K562 (cell line): ENCODE data around the gene GFOD1. TPM values are rescaled to one million over a fixed set of nuclear protein-coding genes. Genes with fewer than 3 reads are reported as not detected.

Experiments
- ATAC-seq: fragments of 200-7000 bp; cut with Tn5 transposase; 3 replicates; pipeline ENCODE4 v1.9.1; 2020; ENCODE audit warnings: moderate library complexity
- BruUV-seq: library from RNA; stranded (reverse); fragments of 400-500 nt; replicated peaks from 2 replicates; lab custom pipeline; 2021; lab: Mats Ljungman, UMichigan
- CTCF ChIA-PET: fragments of 300-600 bp; formaldehyde crosslinking; extraction: SDS; loops from one replicate; lab custom pipeline; 2021; ENCODE audit warnings: low intra/inter-chr PET ratio; lab: Yijun Ruan, JAX
- POLR2A ChIA-PET: fragments of 300-600, 350-650 bp; sonication (Branson Sonifier 250); formaldehyde crosslinking; extraction: SDS; loops from one replicate; lab custom pipeline; 2021; ENCODE audit warnings: antibody characterized with exemption, inconsistent platforms; lab: Yijun Ruan, JAX
- DNase-seq, 4 experiments: peaks; one replicate each; pipeline versions ENCODE4 v3.0.0 to v3.0.0-alpha.2; 2011 to 2018; ENCODE audit warnings: low spot score in 3 of 4, mixed read lengths in 3 of 4; ENCODE audit errors: extremely low read depth in 1 of 4
- FAIRE-seq: peaks from 2 replicates; lab custom pipeline; 2011; peaks lifted over from hg19 to GRCh38; lab: Jason Lieb, UNC
- H2AFZ ChIP-seq: 2 replicates; pipeline ENCODE4 v1.6.0; 2011; ENCODE audit warnings: low read depth, low read length, control low read depth, inconsistent platforms
- H3K27ac ChIP-seq: fragments of 200-600 bp; 3 replicates; pipeline ENCODE4 v1.8.0; 2011; ENCODE audit warnings: low read depth, mild to moderate bottlenecking, control low read depth, inconsistent platforms, low read length, moderate library complexity, mixed read lengths; ENCODE audit errors: extremely low read depth
- H3K27me3 ChIP-seq, 2 experiments: fragments of 300-600 bp in 1 of 2; 2 replicates in 1 of 2; 3 replicates in 1 of 2; pipeline versions ENCODE4 v1.6.0 to v1.8.0; 2011; ENCODE audit warnings: inconsistent platforms in 2 of 2, low read length in 2 of 2, mild to moderate bottlenecking in 1 of 2, mixed read lengths in 1 of 2, moderate library complexity in 1 of 2; ENCODE audit not compliant: control insufficient read depth in 2 of 2, insufficient read depth in 2 of 2
- H3K36me3 ChIP-seq: fragments of 300-600 bp; 3 replicates; pipeline ENCODE4 v1.8.0; 2011; ENCODE audit warnings: mild to moderate bottlenecking, low read length, inconsistent platforms; ENCODE audit not compliant: control insufficient read depth, insufficient read depth
- H3K4me1 ChIP-seq, 2 experiments: fragments of 200-600 bp in 1 of 2; replicated peaks in 1 of 2; 2 replicates in 1 of 2; 3 replicates in 1 of 2; pipeline versions ENCODE4 v1.5.1 to v1.8.0; 2011; ENCODE audit warnings: inconsistent platforms in 2 of 2, low read length in 2 of 2, mild to moderate bottlenecking in 1 of 2, mixed read lengths in 1 of 2, moderate library complexity in 1 of 2; ENCODE audit not compliant: control insufficient read depth in 2 of 2, insufficient read depth in 2 of 2
- H3K4me2 ChIP-seq: 2 replicates; pipeline ENCODE4 v1.6.1; 2011; ENCODE audit warnings: low read length, control low read depth, inconsistent platforms, mixed read lengths; ENCODE audit not compliant: insufficient read depth
- H3K4me3 ChIP-seq: fragments of 200-600 bp; sonication (generic), shearing (Covaris generic); 2 replicates; pipeline ENCODE4 v1.5.1; 2016; ENCODE audit warnings: control low read depth, inconsistent platforms
- H3K79me2 ChIP-seq: fragments of 200-600 bp; 3 replicates; pipeline ENCODE4 v1.8.0; 2011; ENCODE audit warnings: low read length, inconsistent platforms; ENCODE audit not compliant: control insufficient read depth, insufficient read depth
- H3K9ac ChIP-seq, 2 experiments: 2 replicates each; pipeline versions ENCODE4 v1.6.0 to v1.6.1; 2011; ENCODE audit warnings: low read depth in 2 of 2, low read length in 2 of 2, control low read depth in 1 of 2, inconsistent platforms in 1 of 2, mild to moderate bottlenecking in 1 of 2, mixed read lengths in 1 of 2; ENCODE audit not compliant: insufficient read depth in 1 of 2
- H3K9me1 ChIP-seq: one replicate; pipeline ENCODE4 v1.6.0; 2011; ENCODE audit warnings: inconsistent platforms, mild to moderate bottlenecking, low read length, moderate library complexity; ENCODE audit not compliant: control insufficient read depth, insufficient read depth
- H3K9me3 ChIP-seq: replicated peaks from 2 replicates; pipeline ENCODE4 v1.5.1; 2011; ENCODE audit warnings: low read depth, low read length, inconsistent platforms; ENCODE audit not compliant: control insufficient read depth, insufficient read depth
- H4K20me1 ChIP-seq: replicated peaks from 2 replicates; pipeline ENCODE4 v1.6.1; 2011; ENCODE audit warnings: low read length, inconsistent platforms, mixed read lengths; ENCODE audit not compliant: control insufficient read depth, insufficient read depth
- CREM ChIP-seq: IDR thresholded peaks from 2 replicates; pipeline ENCODE4 v1.6.1; 2014; ENCODE audit warnings: antibody characterized with exemption, low read depth
- DDX20 ChIP-seq: fragments of 450-650 bp; IDR thresholded peaks from 2 replicates; pipeline ENCODE4 v1.6.1; 2016; ENCODE audit warnings: missing genetic modification characterization, low read depth, mild to moderate bottlenecking, missing compliant biosample characterization, moderate library complexity
- HNRNPL ChIP-seq: fragments of 200-400 bp; formaldehyde crosslinking; IDR thresholded peaks from 2 replicates; pipeline ENCODE4 v1.6.1; 2017; ENCODE audit warnings: low read depth, mild to moderate bottlenecking, low read length
- HNRNPUL1 ChIP-seq: fragments of 200-400 bp; formaldehyde crosslinking; IDR thresholded peaks from 2 replicates; pipeline ENCODE4 v1.6.1; 2017; ENCODE audit warnings: low read length
- KLF13 ChIP-seq: fragments of 450-650 bp; IDR thresholded peaks from 2 replicates; pipeline ENCODE4 v1.6.1; 2016; ENCODE audit warnings: missing genetic modification characterization, low read depth, mild to moderate bottlenecking, missing compliant biosample characterization, moderate library complexity, borderline replicate concordance
- MED1 ChIP-seq: sonication (generic); formaldehyde crosslinking; IDR thresholded peaks from 2 replicates; pipeline ENCODE4 v1.8.1; 2023; ENCODE audit warnings: missing genetic modification reagents, borderline replicate concordance
- SRSF9 ChIP-seq: fragments of 200-400 bp; formaldehyde crosslinking; IDR thresholded peaks from 2 replicates; pipeline ENCODE4 v1.6.1; 2017; ENCODE audit warnings: low read depth, low read length, borderline replicate concordance
- TCF7 ChIP-seq: sonication (generic); IDR thresholded peaks from 2 replicates; pipeline ENCODE4 v1.6.1; 2016; ENCODE audit warnings: antibody characterized with exemption, borderline replicate concordance
- TCF7L2 ChIP-seq: fragments of 150-350 bp; IDR thresholded peaks from 2 replicates; pipeline ENCODE4 v1.6.1; 2016; ENCODE audit warnings: low read depth, mild to moderate bottlenecking, low read length, moderate library complexity
- ZNF212 ChIP-seq: fragments of 450-650 bp; formaldehyde crosslinking; IDR thresholded peaks from 2 replicates; pipeline ENCODE4 v1.4.0; 2020; ENCODE audit warnings: mild to moderate bottlenecking
- ZNF76 ChIP-seq: fragments of 250-450 bp; sonication (Bioruptor Pico); IDR thresholded peaks from 2 replicates; pipeline ENCODE4 v1.4.0; 2020; ENCODE audit warnings: mild to moderate bottlenecking, moderate library complexity, borderline replicate concordance
- WGBS: fragments of 100-300 bp; shearing (Covaris generic); methylation state at CpG from one replicate; pipeline ENCODE4 v1.1.6; 2016; ENCODE audit warnings: low coverage, mixed read lengths; ENCODE audit not compliant: insufficient coverage; ENCODE audit errors: missing lambda C conversion rate; 5-methylcytosine and 5-hydroxymethylcytosine counted together
- in situ Hi-C: fragments of 300-500 bp; cut with MboI; formaldehyde crosslinking; loops from 4 replicates; pipeline ENCODE4 v1.15.0; 2018; ENCODE audit warnings: inconsistent platforms, mixed read lengths
- intact Hi-C: fragments of 100-400 bp; cut with micrococcal nuclease; formaldehyde crosslinking; loops from 2 replicates; pipeline ENCODE4 v1.14.2; 2022
- polyA plus RNA-seq, 8 experiments: library from polyadenylated mRNA; depleted of rRNA in 4 of 8; stranded (reverse) in 5 of 8; unstranded in 3 of 8; fragments of >200 nt; fragmentation: Nextera tagmentation in 2 of 8; fragmentation: Illumina TruSeq in 1 of 8; extraction: Ambion mirVana in 2 of 8; extraction: Trizol in 1 of 8; gene quantifications; 2 replicates each; pipeline versions ENCODE4 v1.2.1 to v1.2.3, GENCODE V29; 2011 to 2014; ENCODE audit warnings: inconsistent platforms in 1 of 8, missing spikeins in 1 of 8
- total RNA-seq, 7 experiments: library from RNA; depleted of rRNA in 6 of 7; stranded (reverse); fragments of >200 nt in 6 of 7; fragmentation: Illumina TruSeq in 2 of 7; extraction: Trizol in 2 of 7; gene quantifications; 2 replicates each; pipeline versions ENCODE4 v1.2.1 to v1.2.3, GENCODE V29; 2011 to 2021; ENCODE audit warnings: low replicate concordance in 1 of 7
- TF ChIP-seq, protein P1 (sequence below): sonication (generic); formaldehyde crosslinking; IDR thresholded peaks from 2 replicates; pipeline ENCODE4 v1.8.1; 2023; ENCODE audit warnings: mild to moderate bottlenecking, missing genetic modification reagents
- TF ChIP-seq, protein P2 (sequence below): fragments of 450-650 bp; IDR thresholded peaks from 2 replicates; pipeline ENCODE4 v1.6.1; 2018; ENCODE audit warnings: mild to moderate bottlenecking, low read depth; ENCODE audit not compliant: partially characterized antibody
- TF ChIP-seq, protein P3 (sequence below): fragments of 250-450 bp; sonication (Bioruptor Pico); IDR thresholded peaks from 2 replicates; pipeline ENCODE4 v1.4.0; 2020; ENCODE audit warnings: mild to moderate bottlenecking
- TF ChIP-seq, protein P4 (sequence below): fragments of 450-650 bp; IDR thresholded peaks from 2 replicates; pipeline ENCODE4 v1.6.1; 2017; ENCODE audit warnings: antibody characterized with exemption, mild to moderate bottlenecking

GFOD1 gene
- total and polyA plus RNA-seq, 9 of the 15 experiments (the other 6 are each of a cell fraction or from before 2014, with no cell fraction given): 3.8 to 12.0 (median 8.2) TPM

- POLR2A ChIA-PET: no interaction called here
Measured at GRCh38 chr6:13531956-13532355, 44.6 kb upstream of the GFOD1 start.

More at GRCh38 chr6:13531956-13532355, 44.6 kb upstream of the GFOD1 start:
- no peaks in the 10 kb centered on the region for H3K36me3 ChIP-seq
- no peak overlapping the region for H3K27ac ChIP-seq
- no peaks in the 10 kb centered on the region for H3K9me1 ChIP-seq
- in situ Hi-C loops: no loop called here
- H3K79me2 ChIP-seq: no peaks in the 10 kb centered on the region
- ATAC-seq: peak; percentile 37; the same call in 2 of the 3 replicates
- no peak overlapping the region for H2AFZ ChIP-seq
- intact Hi-C loops: no loop called here
- H3K4me2 ChIP-seq: no peak overlapping the region
- peaks cover 11 to 32% of the 10 kb centered on the region in 2 experiments; a peak in 3 of 5 replicates for H3K27me3 ChIP-seq
- H3K4me1 ChIP-seq: no peaks in the 10 kb centered on the region
- H4K20me1 ChIP-seq: no peaks in the 10 kb centered on the region
- no TSS peak for BruUV-seq
- no peaks in the 10 kb centered on the region for H3K9me3 ChIP-seq
- H3K4me3 ChIP-seq: no peak overlapping the region
- WGBS: 2% methylated on average over 4 of the region's 4 CpGs
- H3K9ac ChIP-seq: no peak overlapping the region
- TF ChIP-seq ZNF212 (CRISPR knock-in tag) (no peak), ZNF76 (CRISPR knock-in tag) (no peak), SRSF9 (no peak), KLF13 (tag) (no peak), HNRNPUL1 (no peak), TCF7L2 (no peak), HNRNPL (no peak), DDX20 (no peak), MED1 (CRISPR knock-in tag) (no peak), TCF7 (no peak), CREM (no peak)
- TF ChIP-seq, protein P1, sequence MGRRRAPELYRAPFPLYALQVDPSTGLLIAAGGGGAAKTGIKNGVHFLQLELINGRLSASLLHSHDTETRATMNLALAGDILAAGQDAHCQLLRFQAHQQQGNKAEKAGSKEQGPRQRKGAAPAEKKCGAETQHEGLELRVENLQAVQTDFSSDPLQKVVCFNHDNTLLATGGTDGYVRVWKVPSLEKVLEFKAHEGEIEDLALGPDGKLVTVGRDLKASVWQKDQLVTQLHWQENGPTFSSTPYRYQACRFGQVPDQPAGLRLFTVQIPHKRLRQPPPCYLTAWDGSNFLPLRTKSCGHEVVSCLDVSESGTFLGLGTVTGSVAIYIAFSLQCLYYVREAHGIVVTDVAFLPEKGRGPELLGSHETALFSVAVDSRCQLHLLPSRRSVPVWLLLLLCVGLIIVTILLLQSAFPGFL (CRISPR knock-in tag): no peak
- TF ChIP-seq, protein P2, sequence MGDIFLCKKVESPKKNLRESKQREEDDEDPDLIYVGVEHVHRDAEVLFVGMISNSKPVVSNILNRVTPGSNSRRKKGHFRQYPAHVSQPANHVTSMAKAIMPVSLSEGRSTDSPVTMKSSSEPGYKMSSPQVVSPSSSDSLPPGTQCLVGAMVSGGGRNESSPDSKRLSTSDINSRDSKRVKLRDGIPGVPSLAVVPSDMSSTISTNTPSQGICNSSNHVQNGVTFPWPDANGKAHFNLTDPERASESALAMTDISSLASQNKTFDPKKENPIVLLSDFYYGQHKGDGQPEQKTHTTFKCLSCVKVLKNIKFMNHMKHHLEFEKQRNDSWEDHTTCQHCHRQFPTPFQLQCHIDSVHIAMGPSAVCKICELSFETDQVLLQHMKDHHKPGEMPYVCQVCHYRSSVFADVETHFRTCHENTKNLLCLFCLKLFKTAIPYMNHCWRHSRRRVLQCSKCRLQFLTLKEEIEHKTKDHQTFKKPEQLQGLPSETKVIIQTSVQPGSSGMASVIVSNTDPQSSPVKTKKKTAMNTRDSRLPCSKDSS: no peak
- TF ChIP-seq, protein P3, sequence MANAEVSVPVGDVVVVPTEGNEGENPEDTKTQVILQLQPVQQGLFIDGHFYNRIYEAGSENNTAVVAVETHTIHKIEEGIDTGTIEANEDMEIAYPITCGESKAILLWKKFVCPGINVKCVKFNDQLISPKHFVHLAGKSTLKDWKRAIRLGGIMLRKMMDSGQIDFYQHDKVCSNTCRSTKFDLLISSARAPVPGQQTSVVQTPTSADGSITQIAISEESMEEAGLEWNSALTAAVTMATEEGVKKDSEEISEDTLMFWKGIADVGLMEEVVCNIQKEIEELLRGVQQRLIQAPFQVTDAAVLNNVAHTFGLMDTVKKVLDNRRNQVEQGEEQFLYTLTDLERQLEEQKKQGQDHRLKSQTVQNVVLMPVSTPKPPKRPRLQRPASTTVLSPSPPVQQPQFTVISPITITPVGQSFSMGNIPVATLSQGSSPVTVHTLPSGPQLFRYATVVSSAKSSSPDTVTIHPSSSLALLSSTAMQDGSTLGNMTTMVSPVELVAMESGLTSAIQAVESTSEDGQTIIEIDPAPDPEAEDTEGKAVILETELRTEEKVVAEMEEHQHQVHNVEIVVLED: no peak
- TF ChIP-seq, protein P4, sequence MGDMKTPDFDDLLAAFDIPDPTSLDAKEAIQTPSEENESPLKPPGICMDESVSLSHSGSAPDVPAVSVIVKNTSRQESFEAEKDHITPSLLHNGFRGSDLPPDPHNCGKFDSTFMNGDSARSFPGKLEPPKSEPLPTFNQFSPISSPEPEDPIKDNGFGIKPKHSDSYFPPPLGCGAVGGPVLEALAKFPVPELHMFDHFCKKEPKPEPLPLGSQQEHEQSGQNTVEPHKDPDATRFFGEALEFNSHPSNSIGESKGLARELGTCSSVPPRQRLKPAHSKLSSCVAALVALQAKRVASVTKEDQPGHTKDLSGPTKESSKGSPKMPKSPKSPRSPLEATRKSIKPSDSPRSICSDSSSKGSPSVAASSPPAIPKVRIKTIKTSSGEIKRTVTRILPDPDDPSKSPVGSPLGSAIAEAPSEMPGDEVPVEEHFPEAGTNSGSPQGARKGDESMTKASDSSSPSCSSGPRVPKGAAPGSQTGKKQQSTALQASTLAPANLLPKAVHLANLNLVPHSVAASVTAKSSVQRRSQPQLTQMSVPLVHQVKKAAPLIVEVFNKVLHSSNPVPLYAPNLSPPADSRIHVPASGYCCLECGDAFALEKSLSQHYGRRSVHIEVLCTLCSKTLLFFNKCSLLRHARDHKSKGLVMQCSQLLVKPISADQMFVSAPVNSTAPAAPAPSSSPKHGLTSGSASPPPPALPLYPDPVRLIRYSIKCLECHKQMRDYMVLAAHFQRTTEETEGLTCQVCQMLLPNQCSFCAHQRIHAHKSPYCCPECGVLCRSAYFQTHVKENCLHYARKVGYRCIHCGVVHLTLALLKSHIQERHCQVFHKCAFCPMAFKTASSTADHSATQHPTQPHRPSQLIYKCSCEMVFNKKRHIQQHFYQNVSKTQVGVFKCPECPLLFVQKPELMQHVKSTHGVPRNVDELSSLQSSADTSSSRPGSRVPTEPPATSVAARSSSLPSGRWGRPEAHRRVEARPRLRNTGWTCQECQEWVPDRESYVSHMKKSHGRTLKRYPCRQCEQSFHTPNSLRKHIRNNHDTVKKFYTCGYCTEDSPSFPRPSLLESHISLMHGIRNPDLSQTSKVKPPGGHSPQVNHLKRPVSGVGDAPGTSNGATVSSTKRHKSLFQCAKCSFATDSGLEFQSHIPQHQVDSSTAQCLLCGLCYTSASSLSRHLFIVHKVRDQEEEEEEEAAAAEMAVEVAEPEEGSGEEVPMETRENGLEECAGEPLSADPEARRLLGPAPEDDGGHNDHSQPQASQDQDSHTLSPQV: no peak
- TF ChIP-seq, all 486 proteins: peak for 0
- CTCF ChIA-PET: no interaction called here
- DNase-seq (no peak), FAIRE-seq (no peak)
